PFSK-1 (cell line): ENCODE results near the gene GUCD1.

Experiments
- FOXP2 ChIP-seq: optimal IDR thresholded peaks from 2 replicates; pipeline ENCODE3; 2011; ENCODE audit warnings: borderline replicate concordance, control low read depth, inconsistent platforms; ENCODE audit not compliant: insufficient read depth; ENCODE audit errors: extremely low read length, extremely low read depth
- POLR2AphosphoS5 ChIP-seq: IDR thresholded peaks from 2 replicates; pipeline ENCODE4 v1.6.1; 2012; ENCODE audit warnings: low read depth, mild to moderate bottlenecking, control low read depth, low read length, moderate library complexity
- SIN3A ChIP-seq: IDR thresholded peaks from 2 replicates; pipeline ENCODE4 v1.6.1; 2012; ENCODE audit warnings: mild to moderate bottlenecking, low read length, moderate library complexity, borderline replicate concordance; ENCODE audit not compliant: insufficient read depth
- TAF1 ChIP-seq: IDR thresholded peaks from 2 replicates; pipeline ENCODE4 v1.6.1; 2012; ENCODE audit warnings: low read length, control low read depth, borderline replicate concordance; ENCODE audit not compliant: insufficient read depth
- TF ChIP-seq, protein P1 (sequence below), 2 experiments: IDR thresholded peaks; 2 replicates each; pipeline versions ENCODE4 v1.6.1 to v1.8.0; 2011 to 2012; ENCODE audit warnings: low read depth in 2 of 2, low read length in 2 of 2, control low read depth in 1 of 2, inconsistent platforms in 1 of 2, mild to moderate bottlenecking in 1 of 2, moderate library complexity in 1 of 2; ENCODE audit not compliant: insufficient read depth in 1 of 2

Gene GUCD1

GRCh38 chr22:24576778-24577177 is 21.8 kb upstream of the GUCD1 start:
- TF ChIP-seq TAF1, result no peak
- no peak for TF ChIP-seq SIN3A
- TF ChIP-seq, protein P1, sequence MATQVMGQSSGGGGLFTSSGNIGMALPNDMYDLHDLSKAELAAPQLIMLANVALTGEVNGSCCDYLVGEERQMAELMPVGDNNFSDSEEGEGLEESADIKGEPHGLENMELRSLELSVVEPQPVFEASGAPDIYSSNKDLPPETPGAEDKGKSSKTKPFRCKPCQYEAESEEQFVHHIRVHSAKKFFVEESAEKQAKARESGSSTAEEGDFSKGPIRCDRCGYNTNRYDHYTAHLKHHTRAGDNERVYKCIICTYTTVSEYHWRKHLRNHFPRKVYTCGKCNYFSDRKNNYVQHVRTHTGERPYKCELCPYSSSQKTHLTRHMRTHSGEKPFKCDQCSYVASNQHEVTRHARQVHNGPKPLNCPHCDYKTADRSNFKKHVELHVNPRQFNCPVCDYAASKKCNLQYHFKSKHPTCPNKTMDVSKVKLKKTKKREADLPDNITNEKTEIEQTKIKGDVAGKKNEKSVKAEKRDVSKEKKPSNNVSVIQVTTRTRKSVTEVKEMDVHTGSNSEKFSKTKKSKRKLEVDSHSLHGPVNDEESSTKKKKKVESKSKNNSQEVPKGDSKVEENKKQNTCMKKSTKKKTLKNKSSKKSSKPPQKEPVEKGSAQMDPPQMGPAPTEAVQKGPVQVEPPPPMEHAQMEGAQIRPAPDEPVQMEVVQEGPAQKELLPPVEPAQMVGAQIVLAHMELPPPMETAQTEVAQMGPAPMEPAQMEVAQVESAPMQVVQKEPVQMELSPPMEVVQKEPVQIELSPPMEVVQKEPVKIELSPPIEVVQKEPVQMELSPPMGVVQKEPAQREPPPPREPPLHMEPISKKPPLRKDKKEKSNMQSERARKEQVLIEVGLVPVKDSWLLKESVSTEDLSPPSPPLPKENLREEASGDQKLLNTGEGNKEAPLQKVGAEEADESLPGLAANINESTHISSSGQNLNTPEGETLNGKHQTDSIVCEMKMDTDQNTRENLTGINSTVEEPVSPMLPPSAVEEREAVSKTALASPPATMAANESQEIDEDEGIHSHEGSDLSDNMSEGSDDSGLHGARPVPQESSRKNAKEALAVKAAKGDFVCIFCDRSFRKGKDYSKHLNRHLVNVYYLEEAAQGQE (IDR thresholded peaks at IDR 0.05; ENCODE audit: insufficient read depth in 1 of 2, low read depth in 2 of 2, low read length in 2 of 2), result no peak

DNA sequence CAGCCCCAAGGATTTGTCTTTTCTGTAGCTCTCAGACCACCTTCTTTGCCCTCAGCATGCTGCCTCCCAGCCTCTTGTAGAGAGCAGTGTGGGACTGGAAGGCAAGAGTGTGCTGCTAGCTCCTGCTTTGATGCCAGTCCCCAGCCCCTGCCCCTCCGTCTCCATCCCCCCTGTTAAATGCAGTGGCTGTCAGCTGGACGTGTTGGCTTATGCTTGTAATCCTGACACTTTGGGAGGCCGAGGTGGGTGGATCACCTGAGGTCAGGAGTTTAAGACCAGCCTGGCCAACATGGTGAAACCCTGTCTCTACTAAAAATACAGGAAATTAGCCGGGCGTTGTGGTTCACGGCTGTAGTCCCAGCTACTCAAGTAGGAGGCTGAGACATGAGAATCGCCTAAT is 16.3 kb upstream of the GUCD1 start:
- TF ChIP-seq POLR2AphosphoS5, result no peak
- no peak for TF ChIP-seq TAF1
- no peak for TF ChIP-seq FOXP2
- TF ChIP-seq, protein P1 (IDR thresholded peaks at IDR 0.05; ENCODE audit: insufficient read depth in 1 of 2, low read depth in 2 of 2, low read length in 2 of 2), result no peak
- no peak for TF ChIP-seq SIN3A

DNA sequence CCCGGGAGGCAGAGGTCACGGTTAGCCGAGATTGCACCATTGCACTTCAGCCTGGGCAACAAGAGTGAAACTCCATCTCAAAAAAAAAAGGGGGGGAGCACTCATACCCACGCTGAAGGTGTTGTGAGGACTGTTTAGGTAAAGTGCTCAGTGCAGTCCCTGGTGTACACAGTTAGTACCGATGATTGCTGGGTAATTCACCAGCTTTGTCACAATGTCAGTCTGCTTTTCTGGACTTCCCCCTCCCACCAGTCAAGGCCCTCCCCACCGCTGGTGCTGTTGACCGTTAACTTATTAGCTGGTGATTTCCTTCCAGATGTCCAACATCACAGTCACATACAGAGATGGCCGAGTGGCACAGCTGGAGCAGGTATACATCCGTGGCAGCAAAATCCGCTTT is 12.7 kb upstream of the GUCD1 start:
- TF ChIP-seq SIN3A (no peak), TAF1 (no peak), POLR2AphosphoS5 (no peak)

DNA sequence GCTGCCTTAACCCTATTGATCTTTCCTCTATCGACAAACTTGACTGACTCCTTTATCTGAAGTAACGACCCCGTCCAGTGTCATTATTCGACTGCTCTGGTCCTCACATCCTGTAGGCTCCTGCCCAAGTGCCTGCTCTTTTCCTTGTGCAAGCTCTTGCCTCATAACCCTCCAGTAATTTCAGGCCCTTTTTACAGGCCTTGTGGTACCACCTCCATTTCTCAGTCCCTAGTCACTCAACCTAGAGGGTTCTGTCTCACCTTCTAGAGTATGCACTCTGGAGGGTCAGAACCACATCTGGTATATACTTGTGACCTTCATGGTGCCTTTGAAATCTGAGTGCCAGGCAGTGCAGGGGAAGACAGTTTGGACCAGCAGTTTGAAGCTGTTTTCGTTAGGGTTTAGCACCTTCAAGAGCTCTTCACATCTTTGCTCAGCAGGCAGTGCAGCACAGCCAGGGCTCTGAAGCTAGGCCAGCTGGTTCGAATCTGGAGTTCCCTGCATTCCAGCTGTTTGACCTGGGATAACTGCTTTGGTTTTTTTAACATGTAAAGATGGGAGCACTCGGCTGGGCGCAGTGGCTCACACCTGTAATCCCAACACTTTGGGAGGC is 12.1 kb upstream of the GUCD1 start:
- no peak for TF ChIP-seq FOXP2
- no peak for TF ChIP-seq SIN3A
- TF ChIP-seq, protein P1 (IDR thresholded peaks at IDR 0.05; ENCODE audit: insufficient read depth in 1 of 2, low read depth in 2 of 2, low read length in 2 of 2), result no peak
- TF ChIP-seq POLR2AphosphoS5, result no peak
- TF ChIP-seq TAF1, result no peak

DNA sequence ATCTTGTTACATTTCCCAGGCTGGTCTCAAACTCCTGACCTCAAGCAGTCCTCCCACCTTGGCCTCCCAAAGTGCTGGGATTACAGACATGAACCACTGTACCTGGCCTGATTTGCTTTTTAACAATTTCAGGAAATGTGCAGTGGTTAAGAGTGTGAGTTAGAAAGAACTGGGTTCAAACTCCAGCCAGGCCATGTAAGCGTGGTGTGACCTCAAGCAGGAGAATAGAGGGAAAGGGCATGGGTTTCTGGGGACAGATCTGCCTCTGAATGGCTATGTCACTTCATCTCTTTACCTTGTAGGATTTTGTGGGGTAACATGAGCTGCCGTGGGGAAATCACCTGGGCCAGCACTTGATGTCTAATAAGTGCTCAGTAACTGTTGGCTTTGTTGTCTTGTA is 10.1 kb upstream of the GUCD1 start:
- TF ChIP-seq SIN3A, result no peak
- TF ChIP-seq, protein P1 (IDR thresholded peaks at IDR 0.05; ENCODE audit: insufficient read depth in 1 of 2, low read depth in 2 of 2, low read length in 2 of 2), result no peak
- TF ChIP-seq FOXP2, result no peak
- no peak for TF ChIP-seq POLR2AphosphoS5
- TF ChIP-seq TAF1, result no peak
